HepG2 (cell line): ENCODE measurements around the gene IFT57. TPM values are rescaled to one million over a fixed set of nuclear protein-coding genes. Genes with fewer than 3 reads are reported as not detected.

Experiments
- ATAC-seq: fragments of 200-7000 bp; cut with Tn5 transposase; 3 replicates; pipeline ENCODE4 v1.9.1; 2020; ENCODE audit warnings: mild to moderate bottlenecking, moderate library complexity
- BruUV-seq: library from RNA; stranded (reverse); fragments of 400-500 nt; replicated peaks from 2 replicates; lab custom pipeline; 2021; lab: Mats Ljungman, UMichigan
- CTCF ChIA-PET: fragments of 300-600 bp; formaldehyde crosslinking; extraction: SDS; loops from one replicate; lab custom pipeline; 2021; ENCODE audit warnings: low total read pairs, inconsistent platforms, low intra/inter-chr PET ratio; lab: Yijun Ruan, JAX
- POLR2A ChIA-PET: fragments of 350-600 bp; sonication (Branson Sonifier 250); formaldehyde crosslinking; loops from one replicate; lab custom pipeline; 2020; ENCODE audit warnings: antibody characterized with exemption, inconsistent platforms; lab: Yijun Ruan, JAX
- DNase-seq: peaks from one replicate; pipeline ENCODE4 v3.0.0-alpha.2; 2015; ENCODE audit warnings: low spot score
- FAIRE-seq: peaks from 3 replicates; lab custom pipeline; 2011; peaks lifted over from hg19 to GRCh38; lab: Jason Lieb, UNC
- H2AFZ ChIP-seq: one replicate; pipeline ENCODE4 v1.6.1; 2011; ENCODE audit warnings: low read length, inconsistent platforms
- H3K27ac ChIP-seq: fragments of 300-600 bp; 3 replicates; pipeline ENCODE4 v1.8.0; 2011; ENCODE audit warnings: mixed run types, mild to moderate bottlenecking, mixed read lengths, low read length, inconsistent platforms; ENCODE audit not compliant: insufficient read depth; ENCODE audit errors: extremely low read length
- H3K27me3 ChIP-seq, 2 experiments: fragments of 200-600 bp in 1 of 2; 2 replicates in 1 of 2; 3 replicates in 1 of 2; pipeline versions ENCODE4 v1.6.0 to v1.8.0; 2011; ENCODE audit warnings: low read length in 2 of 2, mild to moderate bottlenecking in 2 of 2, moderate library complexity in 2 of 2, inconsistent platforms in 1 of 2; ENCODE audit not compliant: insufficient read depth in 2 of 2, control insufficient read depth in 1 of 2
- H3K36me3 ChIP-seq, 2 experiments: fragments of 200-600 bp in 1 of 2; replicated peaks in 1 of 2; 2 replicates in 1 of 2; 3 replicates in 1 of 2; pipeline versions ENCODE4 v1.5.1 to v1.8.0; 2011; ENCODE audit warnings: low read length in 2 of 2, inconsistent platforms in 1 of 2; ENCODE audit not compliant: insufficient read depth in 2 of 2, control insufficient read depth in 1 of 2
- H3K4me1 ChIP-seq: 2 replicates; pipeline ENCODE4 v1.5.1; 2012; ENCODE audit warnings: low read length, inconsistent platforms; ENCODE audit not compliant: insufficient read depth
- H3K4me2 ChIP-seq: 2 replicates; pipeline ENCODE4 v1.6.0; 2011; ENCODE audit warnings: low read depth, low read length, inconsistent platforms
- H3K4me3 ChIP-seq, 3 experiments: fragments of 200-600 bp in 1 of 3; sonication (generic), shearing (Covaris generic) in 1 of 3; replicated peaks in 1 of 3; 2 replicates each; pipeline ENCODE4 v1.5.1; 2011 to 2016; ENCODE audit warnings: low read length in 3 of 3, inconsistent platforms in 2 of 3, low read depth in 2 of 3, mild to moderate bottlenecking in 2 of 3, control low read depth in 1 of 3, mixed read lengths in 1 of 3; ENCODE audit not compliant: insufficient read depth in 1 of 3
- H3K79me2 ChIP-seq: one replicate; pipeline ENCODE4 v1.6.1; 2011; ENCODE audit warnings: low read length, inconsistent platforms; ENCODE audit not compliant: insufficient read depth
- H3K9ac ChIP-seq: 2 replicates; pipeline ENCODE4 v1.6.0; 2011; ENCODE audit warnings: mild to moderate bottlenecking, low read depth, low read length, inconsistent platforms; ENCODE audit not compliant: insufficient read depth
- H3K9me3 ChIP-seq: 2 replicates; pipeline ENCODE4 v1.5.1; 2012; ENCODE audit warnings: mild to moderate bottlenecking, low read length
- H4K20me1 ChIP-seq: 2 replicates; pipeline ENCODE4 v1.6.0; 2011; ENCODE audit warnings: inconsistent platforms, mild to moderate bottlenecking, low read length, moderate library complexity; ENCODE audit not compliant: insufficient read depth
- CBX2 ChIP-seq, 2 experiments: fragments of 200-600 bp in 1 of 2; sonication (generic); formaldehyde crosslinking in 1 of 2; IDR thresholded peaks; 2 replicates each; pipeline versions ENCODE4 v1.7.0 to v1.8.1; 2018 to 2022; ENCODE audit warnings: low read depth in 2 of 2, low read length in 1 of 2, mild to moderate bottlenecking in 1 of 2, missing genetic modification reagents in 1 of 2
- FOXM1 ChIP-seq: sonication (generic); formaldehyde crosslinking; IDR thresholded peaks from 2 replicates; pipeline ENCODE4 v1.5.0; 2020; ENCODE audit warnings: missing genetic modification reagents
- HOXD1 ChIP-seq: sonication (generic); formaldehyde crosslinking; IDR thresholded peaks from 2 replicates; pipeline ENCODE4 v1.5.0; 2020; ENCODE audit warnings: missing genetic modification reagents
- MAFK ChIP-seq, 2 experiments: IDR thresholded peaks in 1 of 2; conservative IDR thresholded peaks in 1 of 2; 2 replicates each; pipeline ENCODE4 v1.6.1; 2011; ENCODE audit warnings: improper control_type of control experiment in 2 of 2, low read length in 2 of 2
- MATR3 ChIP-seq: sonication (generic); formaldehyde crosslinking; IDR thresholded peaks from 2 replicates; pipeline ENCODE4 v1.4.0; 2020; ENCODE audit warnings: missing genetic modification reagents
- RFX3 ChIP-seq: IDR thresholded peaks from 2 replicates; pipeline ENCODE4 v1.6.1; 2016; ENCODE audit warnings: missing biosample characterization, missing genetic modification reagents
- SALL1 ChIP-seq: sonication (generic); formaldehyde crosslinking; IDR thresholded peaks from 2 replicates; pipeline ENCODE4 v1.8.0; 2022; ENCODE audit warnings: mild to moderate bottlenecking, missing genetic modification reagents
- TIGD3 ChIP-seq: sonication (generic); formaldehyde crosslinking; IDR thresholded peaks from 2 replicates; pipeline ENCODE4 v1.5.1; 2020; ENCODE audit warnings: mild to moderate bottlenecking, missing genetic modification reagents, borderline replicate concordance
- ZFP41 ChIP-seq: sonication (generic); formaldehyde crosslinking; IDR thresholded peaks from 2 replicates; pipeline ENCODE4 v1.4.0; 2020; ENCODE audit warnings: mild to moderate bottlenecking, missing genetic modification reagents, borderline replicate concordance
- ZMYM3 ChIP-seq: sonication (generic); formaldehyde crosslinking; IDR thresholded peaks from 2 replicates; pipeline ENCODE4 v1.5.1; 2020; ENCODE audit warnings: mild to moderate bottlenecking, missing genetic modification reagents
- WGBS: methylation state at CpG from one replicate; pipeline ENCODE4 v1.1.6; 2017; ENCODE audit warnings: low lambda C conversion rate; 5-methylcytosine and 5-hydroxymethylcytosine counted together
- in situ Hi-C: cut with HindIII; loops from 2 replicates; pipeline ENCODE4 v1.10.0; 2017; ENCODE audit warnings: low pct_unique_long_range_greater_than_20kb; ENCODE audit not compliant: extremely low pct_ligation_motif_present
- intact Hi-C: fragments of 100-400 bp; cut with micrococcal nuclease; formaldehyde crosslinking; loops from one replicate; pipeline ENCODE4 v1.10.0; 2022; ENCODE audit not compliant: unreplicated experiment
- polyA plus RNA-seq, 8 experiments: library from polyadenylated mRNA; depleted of rRNA in 3 of 8; stranded (reverse) in 7 of 8; unstranded in 1 of 8; fragments of >200 nt; fragmentation: Illumina TruSeq in 4 of 8; extraction: Trizol in 4 of 8; gene quantifications; 2 replicates each; pipeline versions ENCODE4 v1.2.1 to v1.2.3, GENCODE V29; 2011 to 2016; ENCODE audit warnings: low read depth in 4 of 8, missing spikeins in 1 of 8, mixed read lengths in 1 of 8; ENCODE audit not compliant: insufficient read depth in 1 of 8
- total RNA-seq, 5 experiments: library from RNA; depleted of rRNA; stranded (reverse); fragments of >200 nt; fragmentation: Illumina TruSeq; extraction: Trizol; gene quantifications; 2 replicates each; pipeline ENCODE4 v1.2.3, GENCODE V29; 2016; ENCODE audit warnings: low read depth in 1 of 5
- TF ChIP-seq, protein P1 (sequence below): sonication (generic); formaldehyde crosslinking; IDR thresholded peaks from 2 replicates; pipeline ENCODE4 v1.5.1; 2020; ENCODE audit warnings: missing genetic modification reagents, mild to moderate bottlenecking, borderline replicate concordance
- TF ChIP-seq, protein P2 (sequence below): fragments of 450-650 bp; IDR thresholded peaks from 2 replicates; pipeline ENCODE4 v1.6.1; 2017; ENCODE audit warnings: mild to moderate bottlenecking

The IFT57 gene
- total and polyA plus RNA-seq, 2 of the 13 experiments (the other 11 are each of a cell fraction or from before 2014, with no cell fraction given) = 5.5 to 14.5 TPM

DNA sequence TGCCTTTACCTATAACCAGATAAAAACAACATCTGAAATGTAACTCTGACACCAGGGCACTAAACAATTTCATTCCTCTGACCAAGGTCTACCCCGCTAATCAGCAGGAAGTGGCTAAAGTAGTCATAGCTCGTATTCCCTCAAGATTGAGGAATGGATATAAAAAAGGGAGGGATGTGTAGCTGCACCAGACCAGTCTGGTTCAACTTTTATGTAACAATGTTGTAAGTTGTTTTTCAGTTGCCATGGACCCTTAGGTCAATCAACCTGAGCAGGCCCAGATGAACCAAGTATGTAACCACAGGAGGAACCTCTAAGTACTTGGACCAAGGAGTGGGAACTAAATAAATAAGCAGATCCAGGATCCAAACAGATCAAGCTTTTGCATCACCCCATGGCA is 28.4 kb upstream of the IFT57 start (continued):
- TF ChIP-seq TIGD3 (CRISPR knock-in tag) (no peak), MATR3 (CRISPR knock-in tag) (no peak), FOXM1 (CRISPR knock-in tag) (no peak)

GRCh38 chr3:108243243-108243642 is 21.0 kb upstream of the IFT57 start:
- POLR2A ChIA-PET = no interaction called here
- Histone ChIP-seq H3K9ac (no peak overlapping the region), H4K20me1 (no peaks in the 10 kb centered on the region), H3K36me3 (no peaks in the 10 kb centered on the region), H3K9me3 (no peaks in the 10 kb centered on the region)
- peak in 1 of 2 experiments; percentile 27; a peak in 1 of 4 replicates for TF ChIP-seq MAFK (conservative IDR thresholded peaks at IDR 0.05 in 1 of 2, IDR thresholded peaks at IDR 0.05 in 1 of 2; ENCODE audit: low read length in 2 of 2)
- no peak for TF ChIP-seq HOXD1 (CRISPR knock-in tag)
- TF ChIP-seq, all 625 proteins: peak for 1
- H3K27me3 ChIP-seq = no peaks in the 10 kb centered on the region
- FAIRE-seq (no peak), ATAC-seq (no peak), DNase-seq (no peak)
- no peak overlapping the region for H3K4me3 ChIP-seq
- no peak overlapping the region for H3K4me2 ChIP-seq
- intact Hi-C loops (no loop called here), in situ Hi-C loops (no loop called here)
- WGBS = 30% methylated on average over 2 of the region's 2 CpGs
- H2AFZ ChIP-seq = no peak overlapping the region
- no peaks in the 10 kb centered on the region for H3K79me2 ChIP-seq
- CTCF ChIA-PET = no interaction called here
- no TSS peak for BruUV-seq
- no peak overlapping the region for H3K27ac ChIP-seq
- peaks cover 16% of the 10 kb centered on the region for H3K4me1 ChIP-seq

DNA sequence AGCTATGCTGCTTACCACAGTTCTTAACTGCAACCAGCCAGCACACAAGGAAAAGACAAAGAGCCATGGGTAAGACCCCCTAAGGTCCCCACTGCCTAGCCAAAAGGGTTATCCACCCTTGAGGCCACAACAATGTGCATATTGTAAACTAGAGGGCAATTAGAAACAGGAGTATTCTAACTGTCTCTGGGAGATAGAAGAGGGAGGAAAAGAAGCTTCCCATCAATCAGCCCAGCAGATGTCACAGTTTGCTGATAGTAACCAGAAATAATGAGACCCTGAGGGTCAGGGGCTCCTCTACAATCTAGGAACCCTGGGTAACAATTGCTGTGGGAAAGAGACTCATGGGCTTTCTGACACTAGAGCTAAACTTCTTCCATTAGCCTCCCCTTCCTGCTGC is 20.6 kb upstream of the IFT57 start:
- Histone ChIP-seq H4K20me1 (no peaks in the 10 kb centered on the region), H3K4me3 (no peak overlapping the region), H3K9me3 (no peaks in the 10 kb centered on the region), H3K4me2 (no peak overlapping the region), H3K27me3 (no peaks in the 10 kb centered on the region), H3K27ac (no peak overlapping the region), H3K4me1 (peaks cover 16% of the 10 kb centered on the region), H3K9ac (no peak overlapping the region), H3K79me2 (no peaks in the 10 kb centered on the region), H2AFZ (no peak overlapping the region), H3K36me3 (no peaks in the 10 kb centered on the region)
- TF ChIP-seq CBX2 (IDR thresholded peaks at IDR 0.05; ENCODE audit: low read depth, low read length) = no peak
- no peak for TF ChIP-seq CBX2 (CRISPR knock-in tag; IDR thresholded peaks at IDR 0.05; ENCODE audit: low read depth)
- no peak for TF ChIP-seq SALL1 (CRISPR knock-in tag)
- no peak for TF ChIP-seq ZFP41 (CRISPR knock-in tag)
- no peak for TF ChIP-seq RFX3 (CRISPR knock-in tag)
- TF ChIP-seq, protein P1, sequence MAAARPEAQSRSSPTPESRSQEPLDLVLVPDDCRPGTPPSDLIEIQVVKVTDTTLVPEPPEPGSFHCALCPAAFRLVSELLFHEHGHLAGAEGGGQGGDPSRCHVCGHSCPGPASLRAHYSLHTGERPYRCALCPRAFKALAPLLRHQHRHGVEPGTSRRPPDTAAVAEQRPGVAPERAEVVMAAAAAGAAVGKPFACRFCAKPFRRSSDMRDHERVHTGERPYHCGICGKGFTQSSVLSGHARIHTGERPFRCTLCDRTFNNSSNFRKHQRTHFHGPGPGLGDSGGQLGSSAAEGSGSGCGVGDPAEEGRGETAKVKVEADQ (CRISPR knock-in tag) = no peak
- no peak for TF ChIP-seq ZMYM3 (CRISPR knock-in tag)
- TF ChIP-seq, protein P2, sequence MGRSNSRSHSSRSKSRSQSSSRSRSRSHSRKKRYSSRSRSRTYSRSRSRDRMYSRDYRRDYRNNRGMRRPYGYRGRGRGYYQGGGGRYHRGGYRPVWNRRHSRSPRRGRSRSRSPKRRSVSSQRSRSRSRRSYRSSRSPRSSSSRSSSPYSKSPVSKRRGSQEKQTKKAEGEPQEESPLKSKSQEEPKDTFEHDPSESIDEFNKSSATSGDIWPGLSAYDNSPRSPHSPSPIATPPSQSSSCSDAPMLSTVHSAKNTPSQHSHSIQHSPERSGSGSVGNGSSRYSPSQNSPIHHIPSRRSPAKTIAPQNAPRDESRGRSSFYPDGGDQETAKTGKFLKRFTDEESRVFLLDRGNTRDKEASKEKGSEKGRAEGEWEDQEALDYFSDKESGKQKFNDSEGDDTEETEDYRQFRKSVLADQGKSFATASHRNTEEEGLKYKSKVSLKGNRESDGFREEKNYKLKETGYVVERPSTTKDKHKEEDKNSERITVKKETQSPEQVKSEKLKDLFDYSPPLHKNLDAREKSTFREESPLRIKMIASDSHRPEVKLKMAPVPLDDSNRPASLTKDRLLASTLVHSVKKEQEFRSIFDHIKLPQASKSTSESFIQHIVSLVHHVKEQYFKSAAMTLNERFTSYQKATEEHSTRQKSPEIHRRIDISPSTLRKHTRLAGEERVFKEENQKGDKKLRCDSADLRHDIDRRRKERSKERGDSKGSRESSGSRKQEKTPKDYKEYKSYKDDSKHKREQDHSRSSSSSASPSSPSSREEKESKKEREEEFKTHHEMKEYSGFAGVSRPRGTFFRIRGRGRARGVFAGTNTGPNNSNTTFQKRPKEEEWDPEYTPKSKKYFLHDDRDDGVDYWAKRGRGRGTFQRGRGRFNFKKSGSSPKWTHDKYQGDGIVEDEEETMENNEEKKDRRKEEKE = no peak
- intact Hi-C loops (no loop called here), in situ Hi-C loops (no loop called here)
- ChIA-PET POLR2A (no interaction called here), CTCF (no interaction called here)
- ATAC-seq (no peak), DNase-seq (no peak), FAIRE-seq (no peak)
- BruUV-seq = no TSS peak
